K562 (cell line): ENCODE measurements around the gene SETD1B. TPM values are rescaled to one million over a fixed set of nuclear protein-coding genes. Genes with fewer than 3 reads are reported as not detected.

Experiments used
- CHAMP1 ChIP-seq: fragments of 450-650 bp; IDR thresholded peaks from 2 replicates; pipeline ENCODE4 v1.6.1; 2016; ENCODE audit warnings: mild to moderate bottlenecking
- CHCHD3 ChIP-seq: fragments of 250-450 bp; sonication (Bioruptor Pico); IDR thresholded peaks from 2 replicates; pipeline ENCODE4 v2.1.2; 2022; ENCODE audit warnings: mild to moderate bottlenecking
- CUX1 ChIP-seq: fragments of 200-800 bp; sonication (Bioruptor generic); IDR thresholded peaks from 2 replicates; pipeline ENCODE4 v1.6.1; 2016; ENCODE audit warnings: missing genetic modification characterization, missing compliant biosample characterization
- DIDO1 ChIP-seq: fragments of 450-650 bp; IDR thresholded peaks from 2 replicates; pipeline ENCODE4 v1.6.1; 2016; ENCODE audit warnings: low read depth, missing biosample characterization, missing genetic modification characterization
- DLX4 ChIP-seq: fragments of 250-450 bp; sonication (Bioruptor Pico); IDR thresholded peaks from 2 replicates; pipeline ENCODE4 v1.6.1; 2021; ENCODE audit warnings: mild to moderate bottlenecking
- E2F1 ChIP-seq: sonication (generic); formaldehyde crosslinking; IDR thresholded peaks from 2 replicates; pipeline ENCODE4 v1.8.1; 2023; ENCODE audit warnings: mild to moderate bottlenecking, missing genetic modification reagents, moderate library complexity
- ELF2 ChIP-seq: fragments of 250-450 bp; sonication (Bioruptor Pico); IDR thresholded peaks from 2 replicates; pipeline ENCODE4 v1.5.0; 2021; ENCODE audit warnings: mild to moderate bottlenecking
- POLR2B ChIP-seq: fragments of 450-650 bp; IDR thresholded peaks from 2 replicates; pipeline ENCODE4 v1.6.1; 2018; ENCODE audit warnings: low read depth; ENCODE audit not compliant: partially characterized antibody
- RAD51 ChIP-seq: fragments of 450-650 bp; IDR thresholded peaks from 2 replicates; pipeline ENCODE4 v1.7.1; 2016; ENCODE audit warnings: low read depth, mild to moderate bottlenecking, borderline replicate concordance
- ZNF23 ChIP-seq: fragments of 250-450 bp; sonication (Bioruptor Pico); IDR thresholded peaks from 2 replicates; pipeline ENCODE4 v1.4.0; 2020; ENCODE audit warnings: mild to moderate bottlenecking
- ZNF507 ChIP-seq: conservative IDR thresholded peaks from 2 replicates; pipeline ENCODE4 v1.6.1; 2017; ENCODE audit warnings: missing genetic modification characterization, missing compliant biosample characterization
- ZNF609 ChIP-seq: sonication (generic); formaldehyde crosslinking; IDR thresholded peaks from 2 replicates; pipeline ENCODE4 v1.8.1; 2023; ENCODE audit warnings: missing genetic modification reagents, mild to moderate bottlenecking, borderline replicate concordance
- polyA plus RNA-seq, 8 experiments: library from polyadenylated mRNA; depleted of rRNA in 4 of 8; stranded (reverse) in 5 of 8; unstranded in 3 of 8; fragments of >200 nt; fragmentation: Nextera tagmentation in 2 of 8; fragmentation: Illumina TruSeq in 1 of 8; extraction: Ambion mirVana in 2 of 8; extraction: Trizol in 1 of 8; gene quantifications; 2 replicates each; pipeline versions ENCODE4 v1.2.1 to v1.2.3, GENCODE V29; 2011 to 2014; ENCODE audit warnings: inconsistent platforms in 1 of 8, missing spikeins in 1 of 8
- total RNA-seq, 7 experiments: library from RNA; depleted of rRNA in 6 of 7; stranded (reverse); fragments of >200 nt in 6 of 7; fragmentation: Illumina TruSeq in 2 of 7; extraction: Trizol in 2 of 7; gene quantifications; 2 replicates each; pipeline versions ENCODE4 v1.2.1 to v1.2.3, GENCODE V29; 2011 to 2021; ENCODE audit warnings: low replicate concordance in 1 of 7

The SETD1B gene
- total and polyA plus RNA-seq, 9 of the 15 experiments (the other 6 are each of a cell fraction or from before 2014, with no cell fraction given): 0.48 to 26.6 (median 2.3) TPM

- no peak for TF ChIP-seq CUX1
- no peak for TF ChIP-seq DIDO1
- no peak for TF ChIP-seq ZNF609 (CRISPR knock-in tag)
- TF ChIP-seq POLR2B: peak; percentile 82
- no peak for TF ChIP-seq CHCHD3
- TF ChIP-seq CHAMP1: no peak
- no peak for TF ChIP-seq ELF2
- no peak for TF ChIP-seq ZNF507 (tag)
- no peak for TF ChIP-seq ZNF23 (CRISPR knock-in tag)
- 0 out of 2 replicates have a peak, but pooled peaks have one; percentile 14 for TF ChIP-seq E2F1
- no peak for TF ChIP-seq RAD51
- no peak for TF ChIP-seq DLX4 (CRISPR knock-in tag)
Measured at GRCh38 chr12:121839106-121839992, 35.5 kb downstream of the SETD1B start (continued).
